ENCODE data around the gene RAG2. TPM values are rescaled to one million over a fixed set of nuclear protein-coding genes. Genes with fewer than 3 reads are reported as not detected.

RAG2 gene
- total and polyA plus RNA-seq, 2 of the 4 experiments (the other 2 are of a cell fraction): not detected

DNA sequence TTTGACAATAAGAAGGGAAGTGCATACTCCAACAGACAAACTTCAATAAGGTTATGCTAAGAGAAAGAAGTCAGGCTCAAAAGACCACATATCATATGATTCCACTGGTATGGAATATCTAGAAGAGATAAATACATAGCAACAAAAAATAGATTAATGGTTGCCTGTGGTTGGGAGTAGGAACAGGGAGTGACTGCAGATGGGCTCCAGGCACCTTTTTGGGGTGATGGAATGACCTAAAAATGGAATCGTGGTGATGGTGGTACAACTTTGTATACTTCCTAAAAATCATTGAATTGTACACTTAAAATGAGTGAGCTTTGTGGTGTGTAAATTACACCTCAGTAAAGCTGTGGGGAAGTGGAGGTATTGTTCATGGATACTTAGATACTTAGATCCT is 29.0 kb upstream of the RAG2 start:
- Histone ChIP-seq H3K9me3 (ENCODE audit: control insufficient read depth, insufficient read depth, low read length) (no peaks in the 10 kb centered on the region), H4K8ac (ENCODE audit: low read depth in 2 of 2, low read length in 2 of 2) (no peak overlapping the region), H2BK120ac (ENCODE audit: low read depth, low read length) (no peak overlapping the region), H3K9ac (ENCODE audit: low read depth, low read length) (no peak overlapping the region), H4K91ac (ENCODE audit: insufficient read depth, low read depth, low read length) (no peak overlapping the region), H3K36me3 (ENCODE audit: control insufficient read depth, insufficient read depth, low read length) (no peaks in the 10 kb centered on the region), H3K56ac (ENCODE audit: extremely low read depth, insufficient read depth, low read length) (no peak overlapping the region), H3K79me1 (ENCODE audit: low read depth in 1 of 2, low read length in 2 of 2) (no peaks in the 10 kb centered on the region), H3K23ac (ENCODE audit: low read depth, low read length) (no peak overlapping the region), H2BK15ac (ENCODE audit: low read depth, low read length) (no peak overlapping the region), H3K9me1 (ENCODE audit: insufficient read depth, low read length) (no peaks in the 10 kb centered on the region), H2AK5ac (ENCODE audit: low read depth, low read length) (no peak overlapping the region), H3K4me3 (ENCODE audit: insufficient read depth, low read depth, low read length) (no peak overlapping the region), H3K27ac (ENCODE audit: insufficient read depth, low read length) (no peak overlapping the region), H4K5ac (ENCODE audit: low read depth, low read length) (no peak overlapping the region), H3K27me3 (ENCODE audit: control insufficient read depth, insufficient read depth, low read length) (no peaks in the 10 kb centered on the region), H3K4me2 (ENCODE audit: low read depth, low read length) (no peak overlapping the region), H2BK20ac (ENCODE audit: low read depth, low read length) (no peak overlapping the region), H3K4ac (ENCODE audit: low read depth, low read length) (no peak overlapping the region), H2AFZ (replicated peaks; ENCODE audit: low read length, poor library complexity) (no peak overlapping the region), H3K14ac (replicated peaks; ENCODE audit: low read depth, low read length) (no peak overlapping the region), H4K20me1 (ENCODE audit: insufficient read depth, low read length) (no peaks in the 10 kb centered on the region), H2BK5ac (ENCODE audit: low read depth, low read length, poor library complexity, severe bottlenecking) (no peak overlapping the region), H3K4me1 (ENCODE audit: control insufficient read depth, insufficient read depth, low read length) (no peaks in the 10 kb centered on the region), H2AK9ac (replicated peaks; ENCODE audit: low read depth, low read length, poor library complexity) (no peak overlapping the region), H3K18ac (ENCODE audit: low read depth, low read length) (no peak overlapping the region)
- dilution Hi-C loops (cut with HindIII; ENCODE audit: low sequenced_read_pairs, unreplicated experiment): no loop called here
- ChIA-PET CTCF (no interaction called here), POLR2A (ENCODE audit: unreplicated experiment) (no interaction called here)
- ATAC-seq (ENCODE audit: low read depth): no peak
- in situ Hi-C loops (cut with MboI; ENCODE audit: low sequenced_read_pairs): no loop called here
- intact Hi-C loops (cut with micrococcal nuclease): no loop called here
- TF ChIP-seq SMC3 (IDR thresholded peaks at IDR 0.05; ENCODE audit: low read depth, low read length) (no peak), RCOR1 (IDR thresholded peaks at IDR 0.05; ENCODE audit: insufficient replicate concordance, low read length) (no peak), FOS (IDR thresholded peaks at IDR 0.05; ENCODE audit: low read depth, low read length) (no peak), CEBPB (IDR thresholded peaks at IDR 0.05; ENCODE audit: low read depth, low read length) (no peak), MAFK (IDR thresholded peaks at IDR 0.05; ENCODE audit: low read depth, low read length) (no peak), RAD21 (IDR thresholded peaks at IDR 0.05; ENCODE audit: low read length) (no peak), NFE2L2 (IDR thresholded peaks at IDR 0.05; ENCODE audit: low read depth, low read length) (no peak), MAZ (IDR thresholded peaks at IDR 0.05; ENCODE audit: borderline replicate concordance, low read depth, low read length) (no peak), CHD1 (IDR thresholded peaks at IDR 0.05; ENCODE audit: low read depth, low read length) (no peak)
- TF ChIP-seq, protein P1, sequence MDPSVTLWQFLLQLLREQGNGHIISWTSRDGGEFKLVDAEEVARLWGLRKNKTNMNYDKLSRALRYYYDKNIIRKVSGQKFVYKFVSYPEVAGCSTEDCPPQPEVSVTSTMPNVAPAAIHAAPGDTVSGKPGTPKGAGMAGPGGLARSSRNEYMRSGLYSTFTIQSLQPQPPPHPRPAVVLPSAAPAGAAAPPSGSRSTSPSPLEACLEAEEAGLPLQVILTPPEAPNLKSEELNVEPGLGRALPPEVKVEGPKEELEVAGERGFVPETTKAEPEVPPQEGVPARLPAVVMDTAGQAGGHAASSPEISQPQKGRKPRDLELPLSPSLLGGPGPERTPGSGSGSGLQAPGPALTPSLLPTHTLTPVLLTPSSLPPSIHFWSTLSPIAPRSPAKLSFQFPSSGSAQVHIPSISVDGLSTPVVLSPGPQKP (IDR thresholded peaks at IDR 0.05; ENCODE audit: borderline replicate concordance, low read depth, low read length): no peak
- TF ChIP-seq, protein P2, sequence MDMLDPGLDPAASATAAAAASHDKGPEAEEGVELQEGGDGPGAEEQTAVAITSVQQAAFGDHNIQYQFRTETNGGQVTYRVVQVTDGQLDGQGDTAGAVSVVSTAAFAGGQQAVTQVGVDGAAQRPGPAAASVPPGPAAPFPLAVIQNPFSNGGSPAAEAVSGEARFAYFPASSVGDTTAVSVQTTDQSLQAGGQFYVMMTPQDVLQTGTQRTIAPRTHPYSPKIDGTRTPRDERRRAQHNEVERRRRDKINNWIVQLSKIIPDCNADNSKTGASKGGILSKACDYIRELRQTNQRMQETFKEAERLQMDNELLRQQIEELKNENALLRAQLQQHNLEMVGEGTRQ (IDR thresholded peaks at IDR 0.05; ENCODE audit: low read depth, low read length): no peak
- no peak for DNase-seq
- WGBS, 2 experiments (ENCODE audit: extremely low coverage in 2 of 2, insufficient read length in 1 of 2): no CpG with 5 or more reads among the region's 1 CpG
- BruUV-seq (replicated peaks): no TSS peak
